GM12865 (cell line): Measurements from ENCODE around the gene SLC29A3.

Source experiments
- DNase-seq: peaks from one replicate; pipeline ENCODE4 v3.0.0; 2010; ENCODE audit warnings: low read depth
- H3K4me3 ChIP-seq: 2 replicates; pipeline ENCODE4 v1.5.1; 2011; ENCODE audit warnings: mild to moderate bottlenecking, low read depth, low read length, control low read depth
- TF ChIP-seq, protein P1 (sequence below): IDR thresholded peaks from 2 replicates; pipeline ENCODE4 v1.5.1; 2011; ENCODE audit warnings: low read length, control low read depth, low read depth, inconsistent platforms; ENCODE audit not compliant: insufficient read depth; ENCODE audit errors: missing control alignments

SLC29A3 gene

DNA sequence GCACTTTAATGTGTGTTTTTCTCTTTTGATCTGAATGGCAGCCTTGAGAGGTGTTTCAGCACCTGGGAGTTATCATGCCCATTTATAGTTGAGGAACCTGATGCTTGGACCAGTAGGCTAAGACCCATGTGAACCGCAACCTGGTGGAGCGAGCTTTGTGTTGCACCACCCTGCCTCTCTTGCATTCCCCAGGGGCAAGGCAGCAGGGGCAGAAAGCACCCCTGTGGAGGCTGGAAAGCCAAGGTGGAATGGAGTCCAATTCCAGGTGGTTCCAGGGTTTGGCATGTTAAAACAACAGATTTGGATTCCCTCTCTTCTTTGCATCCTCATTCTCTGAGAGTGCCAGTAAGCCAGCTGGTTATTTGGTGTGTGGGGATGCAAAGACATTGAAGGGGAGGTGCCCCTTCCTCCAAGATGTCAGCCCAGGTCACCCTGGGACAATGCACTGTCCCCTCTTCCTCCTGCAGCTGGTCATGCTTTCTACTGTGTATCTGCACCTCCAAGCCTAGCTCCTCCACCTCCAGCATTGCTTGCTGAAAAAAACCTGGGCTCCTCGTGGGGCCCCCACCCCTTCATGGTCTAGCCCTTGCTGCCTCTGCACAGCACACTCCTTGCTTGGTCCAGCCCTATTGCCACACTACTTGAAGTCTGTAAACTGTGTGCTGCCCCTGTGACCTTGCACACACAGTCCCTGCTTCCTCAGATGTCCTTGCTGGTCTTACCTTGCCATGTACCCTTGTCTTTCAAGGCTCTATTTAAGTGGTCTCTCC lies 72.0 kb downstream of the SLC29A3 start:
- no peak overlapping the region for H3K4me3 ChIP-seq
- no peak for DNase-seq
- TF ChIP-seq, protein P1, sequence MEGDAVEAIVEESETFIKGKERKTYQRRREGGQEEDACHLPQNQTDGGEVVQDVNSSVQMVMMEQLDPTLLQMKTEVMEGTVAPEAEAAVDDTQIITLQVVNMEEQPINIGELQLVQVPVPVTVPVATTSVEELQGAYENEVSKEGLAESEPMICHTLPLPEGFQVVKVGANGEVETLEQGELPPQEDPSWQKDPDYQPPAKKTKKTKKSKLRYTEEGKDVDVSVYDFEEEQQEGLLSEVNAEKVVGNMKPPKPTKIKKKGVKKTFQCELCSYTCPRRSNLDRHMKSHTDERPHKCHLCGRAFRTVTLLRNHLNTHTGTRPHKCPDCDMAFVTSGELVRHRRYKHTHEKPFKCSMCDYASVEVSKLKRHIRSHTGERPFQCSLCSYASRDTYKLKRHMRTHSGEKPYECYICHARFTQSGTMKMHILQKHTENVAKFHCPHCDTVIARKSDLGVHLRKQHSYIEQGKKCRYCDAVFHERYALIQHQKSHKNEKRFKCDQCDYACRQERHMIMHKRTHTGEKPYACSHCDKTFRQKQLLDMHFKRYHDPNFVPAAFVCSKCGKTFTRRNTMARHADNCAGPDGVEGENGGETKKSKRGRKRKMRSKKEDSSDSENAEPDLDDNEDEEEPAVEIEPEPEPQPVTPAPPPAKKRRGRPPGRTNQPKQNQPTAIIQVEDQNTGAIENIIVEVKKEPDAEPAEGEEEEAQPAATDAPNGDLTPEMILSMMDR, result no peak

DNA sequence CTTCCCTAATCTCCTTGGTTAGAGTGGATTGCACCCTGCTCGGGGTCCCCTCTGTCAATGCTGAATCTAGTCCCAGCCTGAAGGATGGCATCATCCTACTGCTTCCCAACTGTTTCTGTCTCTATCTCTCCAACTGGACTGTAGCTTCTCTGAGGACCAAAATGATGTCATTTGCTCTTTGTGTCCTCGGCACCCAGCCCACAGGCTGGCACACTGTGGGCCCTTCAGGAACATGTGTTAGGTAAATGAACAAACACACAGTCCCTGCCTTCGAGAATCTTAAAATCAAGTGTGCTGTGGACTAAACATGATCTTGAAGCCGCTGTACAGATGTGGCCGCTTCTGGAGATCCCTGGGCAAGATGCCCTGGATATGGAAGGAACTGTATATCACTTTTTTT lies 72.6 kb downstream of the SLC29A3 start:
- no peak for DNase-seq
- TF ChIP-seq, protein P1, result no peak
- no peak overlapping the region for H3K4me3 ChIP-seq

DNA sequence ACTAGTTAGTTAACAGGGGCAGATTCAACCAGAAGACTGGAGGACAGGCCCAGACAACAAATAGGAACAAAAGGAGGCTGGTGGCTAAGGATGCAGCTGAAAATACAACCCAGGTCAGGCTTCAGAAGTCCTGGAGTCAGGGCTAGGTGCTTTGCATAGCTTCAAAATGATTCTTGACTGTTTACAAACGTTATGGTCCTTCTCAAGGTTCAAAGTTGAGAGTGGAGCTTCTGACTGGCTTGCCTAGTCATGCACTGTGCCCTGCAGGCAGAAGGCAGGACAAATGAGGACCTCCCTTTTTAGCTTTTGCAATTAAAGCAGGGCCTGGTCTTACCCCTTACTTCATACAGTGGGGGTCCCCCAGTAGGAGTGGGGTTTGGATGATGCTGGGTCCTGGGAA lies 73.2 kb downstream of the SLC29A3 start:
- DNase-seq, result no peak
- H3K4me3 ChIP-seq, result no peak overlapping the region
- TF ChIP-seq, protein P1, result no peak

DNA sequence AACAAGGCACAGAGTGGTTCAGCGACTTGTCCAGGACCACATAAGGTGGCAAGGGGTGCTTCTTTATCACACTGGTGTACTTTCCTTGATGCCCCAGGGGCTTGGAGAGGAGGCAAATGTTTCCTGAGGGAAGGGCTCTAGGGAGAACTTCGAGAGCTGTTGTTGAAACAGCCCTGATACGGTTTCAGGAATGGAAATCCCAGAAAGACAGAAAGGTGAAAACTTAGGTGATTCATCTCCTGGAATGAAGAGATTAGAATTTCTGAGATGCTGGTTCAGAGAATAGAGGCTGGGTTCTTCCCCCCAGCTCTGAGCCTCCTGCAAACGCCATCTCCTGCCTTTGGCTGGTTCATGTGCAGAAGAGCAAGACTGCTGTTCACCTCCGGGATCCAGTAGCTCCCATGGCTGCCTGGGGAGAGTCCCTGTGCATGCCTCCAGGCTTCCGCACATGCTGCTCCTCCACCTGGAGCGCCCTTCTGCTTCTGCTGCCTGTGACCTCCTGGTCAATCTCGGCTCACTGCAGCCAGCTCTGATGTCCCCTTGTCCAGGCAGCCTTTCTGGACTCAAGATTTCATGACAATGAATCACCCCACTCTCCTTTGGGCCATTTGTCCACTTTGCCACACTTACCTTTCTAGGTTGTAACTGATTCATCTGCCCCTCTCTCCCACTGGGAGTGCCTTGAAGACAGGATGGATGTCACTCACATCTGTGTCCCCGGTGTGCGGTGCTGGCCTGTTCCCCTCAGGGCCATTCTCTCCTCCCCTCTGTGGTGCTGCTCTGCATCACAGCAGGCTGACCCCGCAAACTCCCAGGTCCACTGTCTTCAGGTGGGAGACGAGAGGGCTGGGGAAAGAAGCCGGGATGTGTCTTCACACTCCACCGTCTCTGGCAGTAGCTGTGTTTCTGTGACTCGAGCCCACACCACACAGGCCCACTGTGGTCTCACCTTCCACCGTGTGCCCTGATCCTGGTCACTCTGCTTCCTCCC lies 74.0 kb downstream of the SLC29A3 start:
- H3K4me3 ChIP-seq, result no peak overlapping the region
- TF ChIP-seq, protein P1, result no peak
- DNase-seq, result no peak

DNA sequence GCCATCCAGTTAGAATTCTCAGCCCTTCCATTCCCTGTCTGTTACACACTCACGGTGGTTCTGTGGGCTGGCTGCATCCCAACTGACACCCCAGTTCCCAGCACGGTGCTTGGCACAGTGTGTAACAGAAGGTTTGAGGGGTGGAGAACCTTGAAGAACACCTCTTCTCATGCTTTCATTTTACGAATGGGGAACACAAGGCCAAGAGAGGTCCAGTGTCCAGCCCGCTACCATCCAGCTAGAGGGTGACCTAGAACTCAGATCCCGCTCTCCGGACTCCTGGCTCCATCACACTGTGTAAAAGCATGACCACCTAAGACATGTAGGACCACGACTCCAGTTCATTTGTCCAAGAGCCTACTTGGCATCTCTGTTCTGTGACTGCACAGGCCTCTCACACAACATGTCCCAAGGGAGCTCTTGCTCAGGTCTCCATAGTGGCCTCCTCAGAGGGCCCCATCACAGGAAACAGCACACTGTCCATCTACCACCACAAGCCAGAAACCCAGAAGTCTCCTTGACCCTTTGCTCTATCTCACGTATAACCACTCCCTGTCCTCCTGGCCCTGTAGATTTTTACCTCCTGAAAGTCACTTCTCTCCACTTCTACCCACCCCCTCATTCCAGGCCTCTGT lies 74.9 kb downstream of the SLC29A3 start:
- no peak overlapping the region for H3K4me3 ChIP-seq
- DNase-seq, result no peak
- TF ChIP-seq, protein P1, result no peak

DNA sequence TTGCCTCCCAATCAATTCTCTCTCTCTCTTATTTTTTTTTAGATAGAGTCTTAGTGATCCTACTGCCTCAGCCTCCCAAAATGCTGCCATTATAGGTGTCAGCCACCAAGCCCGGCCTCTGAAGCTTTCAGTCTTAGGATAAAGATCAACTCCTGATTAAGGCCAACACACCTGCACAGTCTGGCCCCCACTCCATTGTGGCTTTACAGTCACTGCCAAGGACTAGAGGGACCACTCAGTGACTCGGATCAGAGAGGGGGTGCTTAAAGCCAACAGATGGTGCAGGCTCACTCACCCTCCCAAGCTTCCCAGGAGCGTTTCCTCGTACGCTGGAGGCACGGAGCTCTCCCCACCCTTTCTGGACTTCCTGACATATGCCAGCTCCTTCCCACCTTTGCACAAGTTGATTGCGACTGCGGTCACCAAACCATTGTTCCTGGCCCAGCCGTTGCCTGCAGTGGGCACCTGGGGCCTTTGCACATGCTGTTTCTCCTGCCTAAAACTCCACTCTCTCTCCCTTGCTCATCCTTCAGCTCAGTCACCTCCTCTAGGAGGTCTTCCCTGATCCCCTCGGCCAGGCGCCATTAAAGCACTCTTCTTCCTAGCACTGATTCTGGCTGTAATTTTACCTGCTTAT lies 76.0 kb downstream of the SLC29A3 start:
- no peak for DNase-seq
- TF ChIP-seq, protein P1, result no peak
- no peak overlapping the region for H3K4me3 ChIP-seq
